CD4-positive, alpha-beta T cell (primary cell): ENCODE data around the gene PDE7B. TPM values are rescaled to one million over a fixed set of nuclear protein-coding genes. Genes with fewer than 3 reads are reported as not detected.

Experiments
- ATAC-seq: fragments of 200-7000 bp; cut with Tn5 transposase; one replicate; pipeline ENCODE4 v1.10.0; 2022; ENCODE audit warnings: mild to moderate bottlenecking; ENCODE audit not compliant: poor library complexity
- CTCF ChIA-PET: fragments of 350-600 bp; sonication (Branson Sonifier 250); formaldehyde crosslinking; loops from one replicate; lab custom pipeline; 2021; ENCODE audit warnings: antibody characterized with exemption, inconsistent platforms; lab: Charles Lee
- POLR2A ChIA-PET: fragments of 350-600 bp; sonication (Branson Sonifier 250); formaldehyde crosslinking; loops from one replicate; lab custom pipeline; 2021; ENCODE audit warnings: antibody characterized with exemption, inconsistent platforms; lab: Charles Lee
- DNase-seq, 14 experiments: peaks; one replicate each; pipeline ENCODE4 v3.0.0-alpha.2; 2013 to 2020; ENCODE audit warnings: mixed read lengths in 2 of 14
- H3K27ac ChIP-seq, 2 donors: one replicate each; pipeline versions ENCODE4 v1.5.1 to v1.7.0; 2013; ENCODE audit warnings: low read length in 2 of 2, low read depth in 1 of 2, mild to moderate bottlenecking in 1 of 2
- H3K27me3 ChIP-seq, 2 experiments: 1 replicate in 1 of 2; 2 replicates in 1 of 2; pipeline versions ENCODE4 v1.6.1 to v1.7.0; 2013; ENCODE audit warnings: low read length in 2 of 2, control low read depth in 1 of 2, mild to moderate bottlenecking in 1 of 2, moderate library complexity in 1 of 2; ENCODE audit not compliant: insufficient read depth in 2 of 2, control insufficient read depth in 1 of 2
- H3K36me3 ChIP-seq: one replicate; pipeline ENCODE4 v1.6.1; 2013; ENCODE audit warnings: low read length, control low read depth; ENCODE audit not compliant: insufficient read depth
- H3K4me1 ChIP-seq: one replicate; pipeline ENCODE4 v1.6.1; 2013; ENCODE audit warnings: low read length, control low read depth; ENCODE audit not compliant: insufficient read depth
- H3K4me3 ChIP-seq: one replicate; pipeline ENCODE4 v1.5.1; 2013; ENCODE audit warnings: mild to moderate bottlenecking, low read length, moderate library complexity
- H3K9me3 ChIP-seq, 2 experiments: 1 replicate in 1 of 2; 2 replicates in 1 of 2; pipeline versions ENCODE4 v1.6.1 to v1.7.0; 2013; ENCODE audit warnings: low read length in 2 of 2, mild to moderate bottlenecking in 2 of 2, control low read depth in 1 of 2, moderate library complexity in 1 of 2; ENCODE audit not compliant: control insufficient read depth in 1 of 2, insufficient read depth in 1 of 2
- H3K27ac Mint-ChIP-seq: one replicate; pipeline ENCODE4 v1.8.0; 2020; ENCODE audit warnings: mixed read lengths
- H3K27me3 Mint-ChIP-seq: one replicate; pipeline ENCODE4 v1.8.0; 2021; ENCODE audit warnings: mixed read lengths
- H3K36me3 Mint-ChIP-seq: one replicate; pipeline ENCODE4 v1.8.0; 2021; ENCODE audit warnings: low read depth, mixed read lengths
- H3K4me1 Mint-ChIP-seq: one replicate; pipeline ENCODE4 v1.8.0; 2021; ENCODE audit warnings: low read depth, mixed read lengths
- H3K4me3 Mint-ChIP-seq: one replicate; pipeline ENCODE4 v1.8.0; 2020; ENCODE audit warnings: mild to moderate bottlenecking, mixed read lengths
- H3K9me3 Mint-ChIP-seq: one replicate; pipeline ENCODE4 v1.8.0; 2020; ENCODE audit warnings: mixed read lengths
- intact Hi-C, 2 experiments: fragments of 100-400 bp; cut with DNase I in 1 of 2; cut with micrococcal nuclease in 1 of 2; formaldehyde crosslinking; loops; one replicate each; pipeline versions ENCODE4 v1.15.1 to v1.9.0; 2023 to 2025; cut with DNase I, micrococcal nuclease
- total RNA-seq, 174 experiments: library from RNA in 2 of 174; stranded (reverse) in 2 of 174; gene quantifications; one replicate each; pipeline ENCODE4 v1.2.3 and lab custom pipeline; 2021 to 2026
- TF ChIP-seq, protein P1 (sequence below): fragments of 200-600 bp; IDR thresholded peaks from one replicate; pipeline ENCODE4 v1.8.0; 2022; ENCODE audit warnings: antibody characterized with exemption, mild to moderate bottlenecking

PDE7B gene
- total RNA-seq, 2 experiments from 2014 or later: 0.25 to 0.34 TPM

DNA sequence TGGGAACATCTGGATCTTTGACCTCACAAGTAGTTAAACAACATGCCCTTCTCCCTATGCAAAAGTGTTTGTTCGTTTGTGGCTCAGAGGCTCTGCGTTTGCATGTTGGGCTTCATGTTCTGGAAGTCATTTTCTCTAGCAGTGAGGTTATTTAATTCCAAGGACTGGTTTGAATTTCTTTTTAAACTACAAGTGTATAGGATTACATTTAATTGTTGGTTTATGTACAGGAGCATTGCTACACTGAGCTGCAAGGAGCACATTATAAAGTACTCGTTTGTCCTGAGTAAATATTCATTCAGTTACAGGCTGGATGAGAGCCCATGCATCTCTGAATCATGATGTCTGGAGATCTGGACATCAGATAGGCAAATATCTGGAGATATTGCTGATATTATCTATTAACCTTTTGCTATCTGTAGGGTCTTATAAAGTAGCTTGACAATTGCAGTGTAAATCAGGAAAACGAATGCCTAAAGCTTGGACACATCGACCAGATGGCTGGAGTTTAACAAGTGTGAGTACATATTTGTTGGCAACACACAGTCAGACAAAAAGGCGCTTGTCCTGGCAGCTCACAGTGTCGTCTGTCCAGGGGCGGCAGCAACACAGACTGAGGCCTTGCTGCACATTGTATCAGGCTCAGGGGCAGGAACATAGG is 84.6 kb downstream of the PDE7B start:
- ATAC-seq: no peak
- no peaks in the 10 kb centered on the region for H3K36me3 Mint-ChIP-seq
- POLR2A ChIA-PET: no interaction called here
- intact Hi-C loops: no loop called here
- no peaks in the 10 kb centered on the region for H3K9me3 ChIP-seq
- no peaks in the 10 kb centered on the region for H3K27me3 ChIP-seq
- no peak overlapping the region for H3K4me3 ChIP-seq
- H3K27me3 Mint-ChIP-seq: no peaks in the 10 kb centered on the region
- H3K4me1 Mint-ChIP-seq: no peaks in the 10 kb centered on the region
- DNase-seq: no peak
- H3K4me3 Mint-ChIP-seq: no peak overlapping the region
- CTCF ChIA-PET: no interaction called here
- H3K9me3 Mint-ChIP-seq: no peaks in the 10 kb centered on the region
- no peak overlapping the region for H3K27ac ChIP-seq
- TF ChIP-seq, protein P1, sequence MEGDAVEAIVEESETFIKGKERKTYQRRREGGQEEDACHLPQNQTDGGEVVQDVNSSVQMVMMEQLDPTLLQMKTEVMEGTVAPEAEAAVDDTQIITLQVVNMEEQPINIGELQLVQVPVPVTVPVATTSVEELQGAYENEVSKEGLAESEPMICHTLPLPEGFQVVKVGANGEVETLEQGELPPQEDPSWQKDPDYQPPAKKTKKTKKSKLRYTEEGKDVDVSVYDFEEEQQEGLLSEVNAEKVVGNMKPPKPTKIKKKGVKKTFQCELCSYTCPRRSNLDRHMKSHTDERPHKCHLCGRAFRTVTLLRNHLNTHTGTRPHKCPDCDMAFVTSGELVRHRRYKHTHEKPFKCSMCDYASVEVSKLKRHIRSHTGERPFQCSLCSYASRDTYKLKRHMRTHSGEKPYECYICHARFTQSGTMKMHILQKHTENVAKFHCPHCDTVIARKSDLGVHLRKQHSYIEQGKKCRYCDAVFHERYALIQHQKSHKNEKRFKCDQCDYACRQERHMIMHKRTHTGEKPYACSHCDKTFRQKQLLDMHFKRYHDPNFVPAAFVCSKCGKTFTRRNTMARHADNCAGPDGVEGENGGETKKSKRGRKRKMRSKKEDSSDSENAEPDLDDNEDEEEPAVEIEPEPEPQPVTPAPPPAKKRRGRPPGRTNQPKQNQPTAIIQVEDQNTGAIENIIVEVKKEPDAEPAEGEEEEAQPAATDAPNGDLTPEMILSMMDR: no peak
- no peak overlapping the region for H3K27ac Mint-ChIP-seq
- H3K4me1 ChIP-seq: no peaks in the 10 kb centered on the region
- no peaks in the 10 kb centered on the region for H3K36me3 ChIP-seq

- H3K4me3 ChIP-seq: no peak overlapping the region
- H3K27me3 Mint-ChIP-seq: no peaks in the 10 kb centered on the region
- ATAC-seq (no peak), DNase-seq (no peak)
- CTCF ChIA-PET: no interaction called here
- POLR2A ChIA-PET: no interaction called here
- H3K27ac ChIP-seq: no peak overlapping the region
- H3K4me3 Mint-ChIP-seq: no peak overlapping the region
- no peaks in the 10 kb centered on the region for H3K9me3 Mint-ChIP-seq
- TF ChIP-seq, protein P1: no peak
- intact Hi-C loops: no loop called here
- H3K4me1 ChIP-seq: no peaks in the 10 kb centered on the region
- H3K36me3 Mint-ChIP-seq: no peaks in the 10 kb centered on the region
- no peak overlapping the region for H3K27ac Mint-ChIP-seq
- no peaks in the 10 kb centered on the region for H3K9me3 ChIP-seq
- no peaks in the 10 kb centered on the region for H3K4me1 Mint-ChIP-seq
- no peaks in the 10 kb centered on the region for H3K36me3 ChIP-seq
- no peaks in the 10 kb centered on the region for H3K27me3 ChIP-seq
These were observed 85.1 kb downstream of the PDE7B start for GRCh38 chr6:135936606-135937005.

DNA sequence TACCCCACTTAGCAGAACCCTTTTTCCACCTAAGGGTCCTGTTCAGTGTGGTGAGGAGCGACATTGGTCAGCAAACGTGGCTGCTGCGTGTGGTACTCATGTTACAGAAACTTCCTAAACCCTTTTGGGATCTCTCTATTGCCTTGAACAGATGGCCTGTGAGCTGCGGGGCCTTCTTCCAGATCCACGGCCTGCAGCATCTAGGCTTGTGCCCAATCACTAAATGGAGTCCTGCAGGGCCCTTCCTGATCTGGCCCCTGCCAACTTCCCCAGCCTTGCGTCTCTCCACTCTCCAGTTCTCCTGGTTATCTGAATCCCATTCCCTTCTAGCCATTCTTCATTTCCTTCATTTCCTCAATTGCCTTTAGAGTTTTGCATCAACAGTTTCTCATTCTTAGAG is 85.6 kb downstream of the PDE7B start:
- H3K27me3 Mint-ChIP-seq: no peaks in the 10 kb centered on the region
- H3K9me3 ChIP-seq: no peaks in the 10 kb centered on the region
- no peak for ATAC-seq
- ChIA-PET CTCF (no interaction called here), POLR2A (no interaction called here)
- no peak for DNase-seq
- H3K4me1 ChIP-seq: no peaks in the 10 kb centered on the region
- TF ChIP-seq, protein P1: no peak
- H3K9me3 Mint-ChIP-seq: no peaks in the 10 kb centered on the region
- H3K27ac Mint-ChIP-seq: no peak overlapping the region
- H3K27me3 ChIP-seq: no peaks in the 10 kb centered on the region
- H3K4me3 Mint-ChIP-seq: no peak overlapping the region
- intact Hi-C loops: no loop called here
- H3K36me3 ChIP-seq: no peaks in the 10 kb centered on the region
- no peak overlapping the region for H3K27ac ChIP-seq
- no peaks in the 10 kb centered on the region for H3K36me3 Mint-ChIP-seq
- H3K4me1 Mint-ChIP-seq: no peaks in the 10 kb centered on the region
- no peak overlapping the region for H3K4me3 ChIP-seq
